HG03521 (cell line): ENCODE data around the gene FKBP7.
"Not testable (repeated sequence)": the region's sequence is repeated elsewhere in the genome, so short reads cannot be mapped to it uniquely, and the experiment has no call there.

Experiments
- ATAC-seq: cut with Tn5 transposase; IDR thresholded peaks from one replicate; pipeline ENCODE4 v1.9.1; 2021; ENCODE audit warnings: mild to moderate bottlenecking, moderate library complexity; ENCODE audit not compliant: unreplicated experiment

FKBP7 gene, protein sequence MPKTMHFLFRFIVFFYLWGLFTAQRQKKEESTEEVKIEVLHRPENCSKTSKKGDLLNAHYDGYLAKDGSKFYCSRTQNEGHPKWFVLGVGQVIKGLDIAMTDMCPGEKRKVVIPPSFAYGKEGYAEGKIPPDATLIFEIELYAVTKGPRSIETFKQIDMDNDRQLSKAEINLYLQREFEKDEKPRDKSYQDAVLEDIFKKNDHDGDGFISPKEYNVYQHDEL

DNA sequence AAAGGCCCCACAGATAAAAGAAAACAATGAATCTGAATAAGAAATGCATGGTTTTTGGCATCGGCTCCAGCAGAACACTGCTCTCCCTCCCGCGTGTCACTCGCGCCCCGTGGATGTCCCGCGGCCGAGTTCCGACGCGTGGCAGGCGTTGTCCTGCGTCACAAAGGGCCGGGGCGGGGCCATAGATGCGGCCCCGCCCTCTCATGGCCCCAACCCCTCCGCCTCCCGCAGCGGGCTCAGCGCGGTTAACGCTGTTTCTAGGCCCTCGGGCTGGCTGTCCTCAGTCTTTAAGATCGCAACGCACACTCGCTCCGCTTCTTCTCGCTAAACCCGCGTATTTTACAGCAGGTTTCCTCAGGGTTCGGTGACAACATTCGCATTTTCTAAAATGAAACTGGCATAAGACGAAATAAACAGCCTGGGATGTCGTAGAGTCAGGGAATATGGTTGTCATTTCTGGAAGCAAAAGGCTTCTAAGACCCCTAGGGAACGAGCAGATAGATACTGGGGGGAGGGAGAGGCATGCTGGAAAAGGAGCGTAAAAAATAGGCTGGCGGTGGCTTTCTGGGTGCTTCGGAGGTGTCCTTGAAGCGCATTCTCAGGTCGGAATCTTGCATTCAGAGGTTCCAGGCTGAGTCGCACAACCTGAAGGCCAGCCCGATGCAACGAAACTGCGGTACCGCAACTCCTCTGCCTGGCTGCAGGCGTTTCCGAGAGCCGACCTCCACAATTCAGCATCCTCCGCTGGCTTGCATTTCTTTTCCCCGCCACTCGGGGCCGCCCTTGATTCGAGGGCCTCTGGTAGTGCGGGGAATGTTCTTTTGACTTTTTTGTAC, at the start of gene FKBP7:
FKBP7 (minus strand) TSS at position 162 of the 836 bp plus-strand sequence; CDS start at position 61, 101 bp downstream.
- peak; percentile 54 for ATAC-seq

DNA sequence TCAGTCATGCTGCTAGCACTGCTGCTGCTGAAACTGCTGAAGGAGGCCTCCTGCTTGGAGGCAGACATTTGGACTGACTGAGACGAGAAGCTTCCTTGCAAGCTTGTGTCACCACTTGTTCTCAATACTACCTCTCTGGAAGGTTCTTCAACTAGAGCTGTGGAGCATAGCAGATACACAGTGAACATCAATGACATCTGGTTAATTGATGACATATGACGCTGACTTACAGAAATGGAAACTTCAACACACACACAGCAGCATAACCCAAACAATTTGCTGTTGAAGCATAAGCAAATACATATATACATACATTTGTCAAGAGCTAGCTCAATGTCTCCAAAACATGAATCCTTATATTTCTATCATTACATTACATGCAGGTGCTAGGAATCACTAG, 49.2 kb upstream of the FKBP7 start:
- no peak for ATAC-seq

DNA sequence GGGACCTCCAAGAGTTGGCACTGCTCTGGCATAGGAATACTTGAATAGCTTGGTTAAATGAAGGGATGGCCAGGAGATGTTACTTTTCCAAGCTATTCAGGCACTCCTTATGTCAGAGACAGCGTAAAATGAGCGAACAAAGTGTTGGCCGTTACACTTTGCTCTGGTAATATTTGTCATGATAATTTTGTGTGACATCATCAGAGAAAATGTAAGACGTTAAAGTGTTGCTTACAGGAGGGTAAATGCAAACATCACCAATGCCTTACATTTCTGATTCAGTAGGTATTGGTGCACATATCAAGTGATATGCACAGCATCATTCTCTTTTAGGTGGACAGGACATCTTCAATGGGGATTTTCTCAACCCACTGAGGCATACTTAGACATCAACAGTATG, 47.9 kb upstream of the FKBP7 start:
- no peak for ATAC-seq

DNA sequence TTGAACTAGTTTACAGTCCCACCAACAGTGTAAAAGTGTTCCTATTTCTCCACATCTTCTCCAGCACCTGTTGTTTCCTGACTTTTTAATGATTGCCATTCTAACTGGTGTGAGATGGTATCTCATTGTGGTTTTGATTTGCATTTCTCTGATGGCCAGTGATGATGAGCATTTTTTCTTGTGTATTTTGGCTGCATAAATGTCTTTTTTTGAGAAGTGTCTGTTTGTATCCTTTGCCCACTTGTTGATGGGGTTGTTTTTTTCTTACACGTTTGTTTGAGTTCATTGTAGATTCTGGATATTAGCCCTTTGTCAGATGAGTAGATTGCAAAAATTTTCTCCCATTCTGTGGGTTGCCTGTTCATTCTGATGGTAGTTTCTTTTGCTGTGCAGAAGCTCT, 47.1 kb upstream of the FKBP7 start:
- ATAC-seq: not testable (repeated sequence)

DNA sequence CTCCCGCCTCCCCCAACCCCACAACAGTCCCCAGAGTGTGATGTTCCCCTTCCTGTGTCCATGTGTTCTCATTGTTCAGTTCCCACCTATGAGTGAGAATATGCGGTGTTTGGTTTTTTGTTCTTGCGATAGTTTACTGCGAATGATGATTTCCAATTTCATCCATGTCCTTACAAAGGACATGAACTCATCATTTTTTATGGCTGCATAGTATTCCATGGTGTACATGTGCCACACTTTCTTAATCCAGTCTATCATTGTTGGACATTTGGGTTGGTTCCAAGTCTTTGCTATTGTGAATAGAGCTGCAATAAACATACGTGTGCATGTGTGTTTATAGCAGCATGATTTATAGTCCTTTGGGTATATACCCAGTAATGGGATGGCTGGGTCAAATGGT, 46.6 kb upstream of the FKBP7 start:
- not testable (repeated sequence) for ATAC-seq

DNA sequence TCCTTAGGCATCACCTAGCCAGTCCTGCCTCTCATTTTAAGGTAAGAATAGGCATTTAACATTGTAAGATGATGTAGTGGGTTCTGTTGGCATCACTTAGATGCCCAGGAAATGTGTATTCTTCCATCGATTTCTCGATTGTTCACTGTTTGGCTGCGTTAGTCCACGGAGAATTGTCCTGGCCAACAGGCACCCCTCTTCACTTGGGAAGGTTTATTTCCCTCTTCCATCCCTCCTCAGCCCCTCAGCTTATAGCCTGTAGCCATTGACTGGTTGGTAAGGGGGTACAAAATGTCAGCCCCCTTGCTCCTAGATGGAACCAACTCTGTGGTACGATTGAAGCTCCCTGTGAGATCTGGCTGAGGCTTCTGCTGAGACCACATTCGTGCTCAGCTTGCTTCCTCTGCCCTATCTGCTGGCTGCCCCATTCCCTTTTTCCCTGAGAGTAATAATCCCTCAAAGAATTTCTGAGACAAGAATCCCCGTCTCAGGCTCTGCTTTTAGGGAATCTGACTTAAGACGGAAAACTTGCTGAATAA, 45.3 kb upstream of the FKBP7 start:
- no peak for ATAC-seq

DNA sequence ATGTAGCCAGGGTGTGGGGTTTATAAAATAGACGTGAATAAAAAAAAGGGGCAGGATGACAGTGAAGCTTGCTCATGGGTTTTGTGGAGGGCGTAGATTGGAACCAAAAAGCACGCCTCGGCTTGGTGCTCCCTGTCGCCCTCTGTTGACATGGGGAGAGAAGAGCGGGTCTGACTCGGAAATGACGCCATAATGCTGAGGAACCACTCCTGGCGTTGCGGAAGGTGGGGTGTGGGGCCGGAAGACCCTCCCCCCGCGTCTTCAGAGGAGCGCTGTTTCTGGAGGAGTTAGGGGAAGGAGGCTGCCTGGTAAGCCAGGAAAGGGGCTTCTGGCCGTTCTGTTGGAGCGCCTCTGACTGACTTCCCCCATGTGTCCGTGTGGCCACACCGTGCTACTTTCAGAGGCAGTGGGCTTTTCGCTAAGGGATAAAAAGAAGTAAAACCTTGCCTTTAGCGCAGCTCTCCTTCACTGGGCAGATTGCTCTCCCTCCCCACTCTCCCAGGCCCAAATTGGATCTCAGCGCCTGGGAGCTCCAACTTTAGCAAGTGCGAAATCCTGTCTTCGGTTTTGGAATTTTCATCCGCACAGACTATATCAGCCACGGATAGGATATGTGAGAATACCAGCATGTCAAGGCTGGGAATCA, 44.7 kb upstream of the FKBP7 start:
- peak; percentile 93 for ATAC-seq

DNA sequence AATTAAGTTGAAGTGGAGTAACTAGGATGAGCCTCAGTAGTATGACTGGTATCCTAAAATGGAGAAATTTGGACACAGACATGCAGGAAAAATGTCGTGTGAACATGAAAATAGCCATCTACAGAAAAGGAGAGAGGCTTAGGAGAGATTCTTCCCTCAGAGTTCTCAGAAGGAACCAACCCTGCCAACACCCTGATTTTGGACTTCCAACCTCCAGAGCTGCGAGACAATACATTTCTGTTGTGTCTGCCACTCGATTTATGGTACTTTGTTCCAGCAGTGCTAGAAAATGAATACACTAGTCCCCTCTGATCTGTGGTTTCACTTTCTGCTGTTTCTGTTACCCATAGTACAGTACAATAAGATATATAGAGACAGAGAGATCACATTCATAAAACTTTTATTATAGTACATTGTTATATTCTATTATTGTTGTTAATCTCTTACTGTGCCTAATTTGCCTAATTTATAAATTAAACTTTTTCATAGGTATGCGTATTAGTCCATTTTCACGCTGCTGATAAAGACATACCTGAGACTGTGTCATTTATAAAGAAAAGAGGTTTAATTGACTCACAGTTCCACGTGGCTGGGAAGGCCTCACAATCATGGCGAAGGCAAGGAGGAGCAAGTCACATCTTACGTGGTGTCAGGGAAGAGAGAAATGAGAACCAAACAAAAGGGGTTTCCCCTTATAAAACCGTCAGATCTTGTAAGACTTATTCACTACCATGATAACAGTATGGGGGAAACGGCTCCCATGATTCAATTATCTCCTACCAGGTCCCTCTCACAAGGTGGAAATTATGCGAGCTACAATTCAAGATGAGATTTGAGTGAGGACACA, 43.1 kb upstream of the FKBP7 start:
- no peak for ATAC-seq

DNA sequence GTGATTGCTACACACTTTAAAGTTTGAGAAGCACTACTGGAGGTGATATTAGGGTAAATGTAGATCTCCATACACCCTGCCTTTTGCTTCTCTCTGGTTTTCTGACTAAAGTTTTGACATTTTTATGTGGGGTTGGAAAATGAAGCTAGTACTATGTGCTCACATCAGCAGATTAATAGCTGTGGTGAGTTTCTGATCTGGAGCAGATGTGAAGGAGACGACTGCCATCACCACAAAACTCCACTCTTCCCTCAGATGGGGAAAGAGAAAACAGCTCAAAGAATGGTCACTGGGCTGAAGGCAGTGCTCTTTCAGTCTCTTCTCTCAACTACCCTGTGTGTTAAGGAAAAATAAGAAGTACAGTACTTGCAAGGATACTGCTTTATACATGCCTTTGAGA, 39.1 kb upstream of the FKBP7 start:
- ATAC-seq: no peak

DNA sequence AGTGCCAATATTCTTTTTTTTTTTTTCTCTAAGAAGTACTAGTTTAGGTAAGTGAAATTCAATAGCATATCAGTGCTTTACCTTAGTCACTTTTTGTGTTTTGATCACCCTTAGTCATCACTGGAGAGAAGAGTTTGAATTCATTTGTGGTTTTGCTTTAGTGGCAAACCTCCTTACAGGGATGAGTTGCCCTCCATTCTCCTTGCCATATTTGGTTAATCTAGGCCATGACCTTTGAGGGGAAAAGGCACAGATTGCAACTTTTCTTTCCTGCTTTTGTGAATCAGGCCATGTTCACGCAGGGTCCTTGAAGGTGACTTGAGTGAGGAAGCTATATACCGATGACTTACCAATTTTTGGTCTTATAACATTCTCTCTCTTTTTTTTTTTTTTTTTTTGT, 36.3 kb upstream of the FKBP7 start:
- ATAC-seq: no peak

DNA sequence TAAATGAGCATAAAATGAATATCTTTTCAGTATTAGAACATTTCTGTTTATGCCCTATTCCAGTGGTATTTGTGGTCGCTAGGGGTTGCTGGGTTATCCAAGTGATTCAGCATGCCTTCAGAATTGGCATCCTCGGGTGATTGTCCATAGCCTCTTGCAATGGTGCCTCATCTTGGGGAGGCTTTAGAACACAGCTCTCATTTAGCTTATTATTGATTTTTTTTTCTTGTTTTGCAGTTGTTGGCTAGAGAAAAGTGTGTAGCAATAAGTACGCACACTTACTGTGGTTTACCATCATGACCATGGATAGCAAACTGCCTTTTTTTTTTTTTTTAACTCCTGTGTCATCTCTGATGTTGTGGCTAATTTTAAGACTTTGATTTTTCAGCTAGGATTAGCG, 35.5 kb upstream of the FKBP7 start:
- no peak for ATAC-seq

DNA sequence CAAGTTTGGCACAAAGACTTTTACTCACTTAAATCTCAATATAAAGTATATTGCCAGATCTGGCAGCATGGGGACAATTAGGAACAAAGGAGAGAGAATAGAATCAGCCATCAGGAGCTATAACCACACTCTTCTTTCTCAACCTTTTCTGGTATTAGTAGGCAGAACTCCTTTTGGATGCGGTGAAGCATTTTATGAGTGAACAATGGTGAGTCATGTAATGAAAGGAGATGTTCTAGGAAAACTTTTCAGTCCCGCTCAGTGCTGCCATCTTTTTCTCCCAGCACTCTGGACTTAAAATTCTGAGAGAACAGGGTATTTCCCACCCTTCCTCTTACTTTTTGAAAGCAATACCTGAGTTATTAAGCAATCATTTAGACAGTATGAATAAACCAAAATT, 34.1 kb upstream of the FKBP7 start:
- no peak for ATAC-seq

DNA sequence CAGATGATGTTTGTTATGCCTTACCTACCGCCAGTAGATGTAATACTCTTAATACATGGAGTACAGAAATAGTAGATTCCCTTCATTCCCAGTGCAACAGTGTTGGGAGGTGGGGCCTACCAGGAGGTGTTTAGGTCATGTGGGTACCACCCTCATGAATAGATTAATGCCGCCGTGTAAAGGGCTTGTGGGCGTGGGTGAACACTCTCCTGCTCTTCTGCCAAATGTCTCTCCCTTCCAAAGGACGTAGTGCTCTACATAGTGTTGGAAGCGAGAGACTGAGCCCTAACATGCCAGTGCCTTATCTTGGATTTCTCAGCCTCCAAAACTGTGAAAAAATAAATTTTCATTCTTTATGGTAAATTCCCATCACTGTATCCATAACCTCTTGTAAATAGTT, 32.0 kb upstream of the FKBP7 start:
- ATAC-seq: no peak

DNA sequence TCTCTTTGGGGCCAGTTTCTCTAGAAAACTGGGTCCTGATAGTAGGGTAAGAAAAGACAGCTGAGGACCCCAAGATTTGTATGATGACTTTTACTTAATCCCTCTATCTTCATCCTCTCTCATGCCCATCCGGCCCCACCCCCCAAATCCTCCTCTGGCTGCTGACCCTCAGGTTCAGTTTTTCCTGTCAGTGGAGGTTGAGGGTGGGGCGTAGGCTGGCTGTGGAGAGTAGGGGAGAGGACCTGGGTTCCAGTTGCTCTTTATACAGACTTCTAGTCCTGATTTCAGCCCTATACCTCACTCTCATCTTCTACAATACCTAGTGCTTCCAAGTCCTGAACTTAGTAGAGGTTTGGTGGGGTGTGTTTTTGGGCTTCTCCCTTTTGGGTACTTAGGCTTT, 30.2 kb upstream of the FKBP7 start:
- no peak for ATAC-seq

DNA sequence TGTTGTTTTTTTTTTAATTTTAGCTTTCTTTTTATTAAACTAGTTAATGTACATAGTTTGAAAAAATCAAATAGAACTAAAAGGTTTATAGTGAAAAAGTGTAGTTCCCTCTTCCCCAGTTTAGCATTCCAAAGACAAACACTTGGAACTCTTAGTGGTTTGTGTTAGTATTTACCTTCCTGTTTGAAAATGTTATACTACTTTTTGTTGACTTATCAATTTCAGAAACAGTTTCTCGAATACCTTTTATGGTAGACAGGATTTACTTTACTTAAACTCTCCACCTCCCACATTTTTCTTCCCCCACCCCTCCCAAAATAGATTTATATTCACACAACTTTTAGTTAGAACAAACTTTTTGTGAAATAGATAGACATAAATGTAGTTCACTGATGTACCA, 28.5 kb upstream of the FKBP7 start:
- ATAC-seq: no peak

DNA sequence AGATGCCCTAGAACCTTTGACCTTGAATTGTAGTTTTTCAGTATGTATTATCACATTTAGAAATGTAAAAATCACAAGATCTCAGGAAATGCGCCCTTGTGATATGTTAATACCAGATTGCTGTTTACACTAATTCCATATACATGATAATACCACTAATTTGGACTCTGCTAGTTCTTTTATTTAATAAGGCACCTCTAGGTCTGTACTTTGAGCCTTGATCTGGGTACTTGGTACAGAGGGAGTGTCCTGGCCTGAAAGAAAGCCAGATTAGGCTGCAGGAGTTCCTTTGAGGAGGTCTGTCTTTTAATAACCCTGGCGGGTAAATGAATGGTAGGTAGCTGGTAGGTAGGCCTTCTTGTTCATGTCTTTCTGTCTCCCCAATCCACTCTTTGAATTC, 28.1 kb upstream of the FKBP7 start:
- no peak for ATAC-seq

DNA sequence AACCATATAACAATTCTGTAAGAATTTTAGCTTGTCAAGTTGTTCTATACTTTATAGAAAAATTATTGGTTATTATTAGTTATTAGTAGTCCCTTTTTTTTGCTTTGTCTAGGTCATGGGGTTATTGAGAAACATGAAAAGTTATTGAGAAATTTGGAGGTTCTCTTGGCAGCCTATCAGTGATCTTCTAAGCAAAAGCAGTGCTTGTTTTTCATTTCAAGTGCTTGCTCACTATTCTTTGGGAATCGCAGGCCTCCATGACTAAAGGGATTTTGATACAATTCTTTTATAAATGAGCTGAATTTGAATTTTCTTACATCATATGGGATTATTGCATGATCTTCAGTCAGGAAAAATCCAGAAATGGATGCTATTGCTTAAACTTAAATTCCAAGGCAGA, 27.7 kb upstream of the FKBP7 start:
- no peak for ATAC-seq

DNA sequence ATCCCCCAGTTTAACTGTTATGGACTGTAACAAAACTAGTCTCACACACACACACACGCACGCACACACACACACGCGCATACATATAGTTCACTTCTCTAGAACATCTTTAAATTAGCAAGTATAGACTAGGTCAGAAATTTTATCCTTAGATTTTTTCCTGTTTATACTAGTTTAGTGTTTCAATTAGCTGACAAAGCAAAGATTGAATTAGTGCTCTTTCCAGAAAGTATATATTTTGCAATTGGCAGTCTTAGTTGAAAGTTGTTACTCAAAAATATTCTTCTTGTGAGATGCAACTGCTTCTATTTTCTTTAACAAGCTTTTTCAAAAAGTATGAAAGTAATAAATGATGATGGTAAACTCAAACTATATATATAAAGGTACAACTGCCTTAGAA, 24.4 kb upstream of the FKBP7 start:
- no peak for ATAC-seq

DNA sequence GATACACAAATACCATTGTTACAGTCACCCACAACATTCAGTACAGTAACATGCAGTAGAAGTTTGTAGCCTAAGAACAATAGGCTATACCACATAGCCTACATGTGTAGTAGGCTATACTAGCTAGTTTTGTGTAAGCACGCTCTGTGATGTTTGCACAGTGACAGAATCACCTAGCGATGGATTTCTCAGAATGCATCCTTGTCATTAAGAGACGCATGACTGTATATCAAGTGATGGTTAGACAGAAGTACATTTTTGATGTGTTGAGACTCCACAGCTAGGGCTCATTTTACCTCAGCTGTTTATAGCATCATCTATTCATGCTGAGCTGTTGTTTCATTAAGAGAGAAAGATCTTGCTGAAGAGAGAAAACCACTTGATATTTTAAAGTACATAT, 21.2 kb upstream of the FKBP7 start:
- ATAC-seq: no peak

DNA sequence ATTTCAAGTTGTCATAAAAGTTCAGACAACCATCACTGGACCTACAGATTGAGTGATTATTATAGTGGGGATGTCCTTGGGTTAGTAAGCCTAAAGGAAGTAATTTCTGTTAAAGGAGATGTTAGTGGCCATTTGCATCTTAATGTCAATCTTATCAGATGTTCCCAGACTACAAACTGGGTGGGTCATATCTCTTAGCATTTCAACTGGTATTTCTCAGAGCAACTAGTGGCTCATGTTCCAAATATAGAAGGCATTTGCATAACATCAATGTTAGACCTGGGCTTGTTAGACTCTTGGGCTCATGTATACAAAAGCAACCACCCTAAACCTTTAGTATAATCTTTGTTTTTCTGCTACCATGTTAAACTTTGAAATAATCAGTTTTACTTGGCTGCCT, 19.7 kb upstream of the FKBP7 start:
- ATAC-seq: no peak

DNA sequence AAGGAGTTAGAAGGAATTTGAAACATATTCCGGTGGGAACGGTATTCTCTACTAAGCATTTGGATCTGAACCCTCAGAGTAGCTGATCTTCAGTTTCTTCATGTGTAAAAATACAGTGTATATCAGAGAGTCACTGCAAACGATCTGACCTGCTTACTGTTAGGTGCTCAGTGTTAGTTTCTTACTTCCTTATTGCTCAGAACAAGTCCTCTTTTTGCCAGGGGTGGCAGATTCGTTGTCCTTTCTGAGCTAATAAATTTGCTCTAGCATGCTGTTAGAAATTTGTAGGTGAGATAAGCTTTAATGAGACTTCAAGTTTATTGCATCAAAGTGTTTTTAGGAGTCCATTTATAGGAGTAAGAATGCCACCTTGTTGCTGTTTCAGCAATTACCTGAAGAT, 17.6 kb upstream of the FKBP7 start:
- ATAC-seq: no peak
